ENCODE results near the gene ZNF552.

ZNF552 gene

DNA sequence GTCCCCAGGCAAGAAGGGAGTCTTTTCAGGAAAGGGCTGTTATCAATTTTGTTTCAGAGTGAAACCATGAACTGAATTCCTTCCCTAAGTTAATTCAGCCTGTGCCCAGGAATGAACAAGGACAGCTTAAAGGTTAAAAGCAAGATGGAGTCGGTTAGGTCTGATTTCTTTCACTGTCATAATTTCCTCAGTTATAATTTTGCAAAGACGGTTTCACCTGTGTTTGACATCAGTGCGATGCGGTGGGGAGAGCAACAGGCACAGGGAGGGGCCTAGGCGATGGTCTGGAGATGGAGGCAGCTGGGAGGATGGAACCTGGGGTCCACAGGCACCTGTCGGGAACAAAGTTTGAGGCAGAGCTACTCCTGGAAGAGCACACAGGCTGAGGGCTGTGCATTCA lies 5.9 kb upstream of the ZNF552 start:
- no peak for TF ChIP-seq CTCF (IDR thresholded peaks at IDR 0.05; ENCODE audit: low read depth, low read length)
- Histone ChIP-seq H3K4me3 (ENCODE audit: low read depth, low read length) (peak overlapping the region; percentile 99), H3K36me3 (peaks cover 26% of the 10 kb centered on the region), H3K4me1 (no peaks in the 10 kb centered on the region), H3K9me3 (no peaks in the 10 kb centered on the region), H3K27me3 (no peaks in the 10 kb centered on the region)
- no peak for DNase-seq

DNA sequence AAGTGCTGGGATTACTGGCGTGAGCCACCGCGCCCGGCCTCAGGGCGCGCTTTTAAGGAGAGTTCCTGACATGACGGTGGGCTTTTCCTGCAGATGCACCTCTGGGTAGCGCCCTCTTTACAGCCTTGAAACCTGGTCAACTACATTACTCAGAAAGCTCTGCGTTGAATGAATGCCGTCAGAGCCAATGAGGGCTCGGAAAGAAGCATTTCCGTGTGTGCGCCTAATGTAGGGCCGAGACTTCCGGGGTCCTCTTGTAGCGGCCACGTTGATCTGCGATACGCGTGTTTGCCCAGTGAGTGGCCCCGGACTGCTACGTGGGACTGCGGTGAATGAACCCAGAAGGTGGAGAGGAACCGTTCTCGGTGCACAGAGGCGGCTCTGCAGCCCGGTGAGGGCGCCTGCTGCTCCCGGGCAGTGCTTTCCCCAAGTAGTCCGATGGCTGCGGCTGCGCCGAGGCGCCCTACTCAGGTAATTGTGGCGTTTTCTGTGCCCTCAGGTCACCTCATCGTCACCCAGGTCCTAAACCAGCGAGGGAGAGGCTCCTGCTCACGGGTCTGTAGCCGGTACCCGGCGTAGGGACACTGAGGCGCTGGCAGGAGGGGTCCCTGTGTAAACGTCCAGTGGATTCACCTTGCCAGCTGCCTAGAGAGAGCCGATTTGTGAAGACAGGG lies 4.9 kb upstream of the ZNF552 start:
- peak; percentile 87 for DNase-seq
- peak overlapping the region; percentile 99 for H3K4me3 ChIP-seq (ENCODE audit: low read depth, low read length)
- peak; percentile 20 for TF ChIP-seq CTCF (IDR thresholded peaks at IDR 0.05; ENCODE audit: low read depth, low read length)

DNA sequence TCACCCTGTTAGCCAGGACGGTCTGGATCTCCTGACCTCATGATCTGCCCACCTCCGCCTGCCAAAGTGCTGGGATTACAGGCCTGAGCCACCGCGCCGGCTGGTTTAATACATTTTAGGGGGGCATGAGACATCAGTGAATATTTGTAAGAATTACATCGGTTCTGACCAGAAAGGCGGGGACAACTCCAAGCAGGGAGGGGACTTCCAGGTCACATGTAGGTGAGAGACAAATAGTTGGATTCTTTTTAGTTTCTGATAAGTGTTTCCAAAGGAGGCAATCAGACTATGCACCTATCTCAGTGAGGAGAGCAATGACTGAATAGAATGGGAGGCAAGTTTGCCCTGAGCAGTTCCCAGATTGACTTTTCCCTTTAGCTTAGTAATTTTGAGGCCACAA lies 3.7 kb upstream of the ZNF552 start:
- no peak for DNase-seq
- Histone ChIP-seq H3K4me3 (ENCODE audit: low read depth, low read length) (no peak overlapping the region), H3K4me1 (no peaks in the 10 kb centered on the region), H3K27me3 (no peaks in the 10 kb centered on the region), H3K9me3 (no peaks in the 10 kb centered on the region), H3K36me3 (peaks cover 13% of the 10 kb centered on the region)
- no peak for TF ChIP-seq CTCF (IDR thresholded peaks at IDR 0.05; ENCODE audit: low read depth, low read length)

More for the DNA sequence above, 4.9 kb upstream of the ZNF552 start:
- Histone ChIP-seq H3K36me3 (peaks cover 25% of the 10 kb centered on the region), H3K9me3 (no peaks in the 10 kb centered on the region), H3K4me1 (no peaks in the 10 kb centered on the region), H3K27me3 (no peaks in the 10 kb centered on the region)

DNA sequence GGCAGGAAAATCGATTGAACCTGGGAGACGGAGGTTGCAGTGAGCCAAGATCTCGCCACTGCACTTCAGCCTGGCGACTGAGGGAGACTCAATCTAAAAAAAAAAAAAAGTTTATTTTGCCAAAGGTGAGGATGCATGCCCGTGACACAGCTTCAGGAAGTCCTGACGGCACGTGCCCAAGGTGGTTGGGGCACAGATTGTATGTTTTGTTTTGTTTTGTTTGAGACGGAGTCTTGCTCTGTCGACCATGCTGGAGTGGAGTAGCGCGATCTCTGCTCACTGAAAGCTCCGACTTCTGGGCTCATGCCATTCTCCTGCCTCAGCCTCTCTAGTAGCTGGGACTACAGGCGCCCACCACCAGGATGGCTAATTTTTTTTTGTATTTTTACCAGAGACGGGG lies 3.3 kb upstream of the ZNF552 start:
- peaks cover 10% of the 10 kb centered on the region for H3K36me3 ChIP-seq

GRCh38 chr19:57816652-57817051 lies 1.9 kb upstream of the ZNF552 start:
- Histone ChIP-seq H3K4me3 (ENCODE audit: low read depth, low read length) (no peak overlapping the region), H3K9me3 (no peaks in the 10 kb centered on the region), H3K4me1 (no peaks in the 10 kb centered on the region), H3K36me3 (peaks cover 6% of the 10 kb centered on the region), H3K27me3 (no peaks in the 10 kb centered on the region)
- no peak for TF ChIP-seq CTCF (IDR thresholded peaks at IDR 0.05; ENCODE audit: low read depth, low read length)
- no peak for DNase-seq

More for the DNA sequence above, 3.3 kb upstream of the ZNF552 start:
- no peak for TF ChIP-seq CTCF (IDR thresholded peaks at IDR 0.05; ENCODE audit: low read depth, low read length)
- no peak for DNase-seq
- Histone ChIP-seq H3K4me1 (no peaks in the 10 kb centered on the region), H3K4me3 (ENCODE audit: low read depth, low read length) (no peak overlapping the region), H3K27me3 (no peaks in the 10 kb centered on the region), H3K9me3 (no peaks in the 10 kb centered on the region)

GRCh38 chr19:57815247-57816075 lies 748 bp upstream of the ZNF552 start:
- TF ChIP-seq CTCF (IDR thresholded peaks at IDR 0.05; ENCODE audit: low read depth, low read length), result no peak; the same call in 1 of the 2 replicates
- H3K27me3 ChIP-seq, result no peaks in the 10 kb centered on the region
- H3K4me3 ChIP-seq (ENCODE audit: low read depth, low read length), result peak overlapping the region; percentile 96
- H3K9me3 ChIP-seq, result no peaks in the 10 kb centered on the region
- DNase-seq, result no peak
- H3K4me1 ChIP-seq, result no peaks in the 10 kb centered on the region
- no peaks in the 10 kb centered on the region for H3K36me3 ChIP-seq
